IPS-18a (cell line): ENCODE measurements around the gene TTBK1.

ENCODE experiments used
- H3K27ac ChIP-seq: one replicate; pipeline ENCODE4 v1.5.1; 2013; ENCODE audit warnings: low read length
- H3K27me3 ChIP-seq: one replicate; pipeline ENCODE4 v1.6.1; 2013; ENCODE audit warnings: mild to moderate bottlenecking, low read length; ENCODE audit not compliant: control insufficient read depth, insufficient read depth
- H3K36me3 ChIP-seq: one replicate; pipeline ENCODE4 v1.6.1; 2013; ENCODE audit warnings: low read depth, low read length; ENCODE audit not compliant: control insufficient read depth
- H3K4me1 ChIP-seq: one replicate; pipeline ENCODE4 v1.6.1; 2013; ENCODE audit warnings: low read depth, low read length; ENCODE audit not compliant: control insufficient read depth
- H3K4me3 ChIP-seq: one replicate; pipeline ENCODE4 v1.5.1; 2013; ENCODE audit warnings: low read length
- H3K9ac ChIP-seq: one replicate; pipeline ENCODE4 v1.6.1; 2013; ENCODE audit warnings: mild to moderate bottlenecking, low read length, moderate library complexity
- H3K9me3 ChIP-seq: one replicate; pipeline ENCODE4 v1.6.1; 2013; ENCODE audit warnings: low read depth, low read length; ENCODE audit not compliant: control insufficient read depth

The TTBK1 gene

DNA sequence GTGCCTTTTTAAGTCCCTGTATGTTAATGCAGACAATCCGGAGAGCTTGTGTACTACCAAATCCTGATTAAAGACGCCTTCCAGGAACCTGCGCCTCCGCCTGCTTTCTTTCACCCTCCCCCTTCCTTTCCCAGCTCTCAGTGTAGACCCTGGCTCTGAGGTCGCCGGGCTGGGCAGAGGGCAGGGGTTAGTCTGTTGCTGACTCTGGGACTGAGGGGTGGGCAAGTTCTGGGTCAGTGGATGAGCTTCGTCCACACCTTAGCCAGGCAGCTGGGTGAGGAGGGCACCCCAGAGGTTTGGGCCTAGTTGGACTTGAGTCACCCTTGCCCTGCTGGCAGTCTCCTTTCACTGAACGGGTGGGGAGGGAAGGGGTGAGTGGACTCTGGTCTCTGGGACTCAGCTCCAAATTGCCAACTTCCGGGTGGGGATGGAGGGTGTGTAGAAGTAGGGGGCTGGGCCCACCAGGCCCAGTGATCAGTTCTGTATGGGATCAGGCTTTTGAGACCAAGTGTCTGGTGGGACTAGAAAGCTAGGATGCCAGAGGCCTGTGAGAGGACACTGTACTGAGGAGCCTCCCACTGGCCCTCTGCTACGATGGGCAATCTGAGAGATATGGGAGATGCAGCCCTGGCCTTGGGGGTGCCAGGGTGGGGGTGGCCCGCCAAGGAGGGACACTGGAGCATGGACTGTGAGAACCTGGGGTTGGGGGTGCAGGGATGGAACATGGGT lies 33.5 kb downstream of the TTBK1 start:
- H3K4me3 ChIP-seq: peak overlapping the region; percentile 56
- peaks cover 42% of the 10 kb centered on the region for H3K27me3 ChIP-seq
- H3K36me3 ChIP-seq: no peaks in the 10 kb centered on the region
- no peaks in the 10 kb centered on the region for H3K9me3 ChIP-seq
- no peak overlapping the region for H3K27ac ChIP-seq
- peaks cover 9% of the 10 kb centered on the region for H3K4me1 ChIP-seq
- no peak overlapping the region for H3K9ac ChIP-seq

DNA sequence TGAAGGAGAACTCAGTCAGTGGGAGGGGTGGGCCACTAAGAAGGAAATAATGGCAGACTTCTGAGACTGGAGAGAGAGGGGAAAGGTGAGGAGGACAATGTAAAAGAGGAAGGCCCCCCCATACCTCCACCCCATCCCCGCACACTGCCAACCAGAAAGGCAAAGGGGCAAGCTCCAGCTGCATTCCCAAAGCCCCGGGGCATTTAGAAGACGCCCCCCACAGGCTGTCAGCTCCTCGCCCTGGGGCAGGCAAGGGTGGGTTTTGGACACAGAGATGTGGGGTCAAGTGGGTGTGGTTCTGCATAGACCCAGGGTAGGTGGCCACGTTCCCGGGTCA lies 34.0 kb downstream of the TTBK1 start:
- H3K4me1 ChIP-seq: peaks cover 9% of the 10 kb centered on the region
- no peaks in the 10 kb centered on the region for H3K36me3 ChIP-seq
- H3K27me3 ChIP-seq: peaks cover 42% of the 10 kb centered on the region
- no peak overlapping the region for H3K27ac ChIP-seq
- H3K9me3 ChIP-seq: no peaks in the 10 kb centered on the region
- no peak overlapping the region for H3K4me3 ChIP-seq
- H3K9ac ChIP-seq: no peak overlapping the region

GRCh38 chr6:43277643-43278523 lies 34.6 kb downstream of the TTBK1 start:
- no peak overlapping the region for H3K9ac ChIP-seq
- no peaks in the 10 kb centered on the region for H3K36me3 ChIP-seq
- H3K27me3 ChIP-seq: peaks cover 42% of the 10 kb centered on the region
- no peak overlapping the region for H3K27ac ChIP-seq
- H3K4me3 ChIP-seq: no peak overlapping the region
- peaks cover 9% of the 10 kb centered on the region for H3K4me1 ChIP-seq
- H3K9me3 ChIP-seq: no peaks in the 10 kb centered on the region

GRCh38 chr6:43278524-43279078 lies 35.3 kb downstream of the TTBK1 start:
- no peak overlapping the region for H3K27ac ChIP-seq

GRCh38 chr6:43280234-43280633 lies 37.0 kb downstream of the TTBK1 start:
- H3K4me1 ChIP-seq: peaks cover 9% of the 10 kb centered on the region
- H3K9me3 ChIP-seq: no peaks in the 10 kb centered on the region
- H3K27ac ChIP-seq: no peak overlapping the region
- no peak overlapping the region for H3K9ac ChIP-seq
- no peaks in the 10 kb centered on the region for H3K36me3 ChIP-seq
- H3K4me3 ChIP-seq: no peak overlapping the region
- peaks cover 21% of the 10 kb centered on the region for H3K27me3 ChIP-seq

More at GRCh38 chr6:43278524-43279078, 35.3 kb downstream of the TTBK1 start:
- Histone ChIP-seq H3K27me3 (peaks cover 36% of the 10 kb centered on the region), H3K4me3 (no peak overlapping the region), H3K36me3 (no peaks in the 10 kb centered on the region), H3K9me3 (no peaks in the 10 kb centered on the region), H3K4me1 (peaks cover 9% of the 10 kb centered on the region), H3K9ac (no peak overlapping the region)

DNA sequence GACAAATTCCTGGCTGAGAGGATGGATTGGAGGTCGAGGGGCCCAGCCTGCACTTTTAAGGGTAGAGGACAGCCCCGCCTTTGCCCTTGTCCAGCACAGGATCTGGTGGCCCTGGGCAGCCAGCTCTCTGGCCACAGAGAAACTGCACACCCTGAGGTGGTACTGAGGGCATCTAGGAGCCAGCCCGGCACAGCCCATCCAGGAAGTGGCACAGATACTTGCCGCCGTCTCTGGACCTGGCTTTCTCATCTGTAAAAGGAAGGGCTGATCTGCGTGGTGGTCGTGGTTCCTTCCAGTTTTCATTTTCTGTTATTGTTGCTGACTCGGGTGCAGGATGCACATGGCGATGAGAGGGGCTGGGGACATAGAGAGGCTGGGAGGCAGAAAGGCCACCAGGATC lies 38.8 kb downstream of the TTBK1 start:
- Histone ChIP-seq H3K4me3 (no peak overlapping the region), H3K4me1 (peaks cover 9% of the 10 kb centered on the region), H3K27me3 (peaks cover 3% of the 10 kb centered on the region), H3K9me3 (no peaks in the 10 kb centered on the region), H3K36me3 (no peaks in the 10 kb centered on the region), H3K27ac (no peak overlapping the region), H3K9ac (no peak overlapping the region)

DNA sequence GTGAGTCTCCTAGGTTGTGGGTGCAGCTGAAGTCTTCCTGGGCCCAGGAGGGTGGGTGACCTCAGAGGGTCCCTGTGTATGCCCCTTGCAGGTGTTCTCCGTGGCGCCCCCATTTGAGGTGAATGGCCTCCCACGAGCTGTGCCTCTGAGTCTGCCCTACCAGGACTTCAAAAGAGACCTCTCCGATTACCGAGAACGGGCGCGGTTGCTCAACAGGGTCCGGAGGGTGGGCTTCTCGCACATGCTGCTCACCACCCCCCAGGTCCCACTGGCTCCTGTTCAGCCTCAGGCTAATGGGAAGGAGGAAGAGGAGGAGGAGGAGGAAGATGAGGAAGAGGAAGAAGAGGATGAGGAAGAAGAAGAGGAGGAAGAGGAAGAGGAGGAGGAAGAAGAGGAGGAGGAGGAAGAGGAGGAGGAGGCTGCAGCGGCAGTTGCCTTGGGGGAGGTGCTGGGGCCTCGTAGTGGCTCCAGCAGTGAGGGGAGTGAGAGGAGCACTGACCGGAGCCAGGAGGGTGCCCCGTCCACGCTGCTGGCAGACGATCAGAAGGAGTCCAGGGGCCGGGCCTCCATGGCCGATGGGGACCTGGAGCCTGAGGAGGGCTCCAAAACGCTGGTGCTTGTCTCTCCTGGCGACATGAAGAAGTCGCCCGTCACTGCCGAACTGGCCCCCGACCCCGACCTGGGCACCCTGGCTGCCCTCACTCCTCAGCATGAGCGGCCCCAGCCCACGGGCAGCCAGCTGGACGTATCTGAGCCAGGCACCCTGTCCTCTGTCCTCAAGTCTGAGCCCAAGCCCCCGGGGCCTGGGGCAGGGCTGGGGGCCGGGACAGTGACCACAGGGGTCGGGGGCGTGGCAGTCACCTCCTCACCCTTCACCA lies 39.6 kb downstream of the TTBK1 start:
- H3K36me3 ChIP-seq: no peaks in the 10 kb centered on the region
- H3K9ac ChIP-seq: no peak overlapping the region
- peaks cover 9% of the 10 kb centered on the region for H3K4me1 ChIP-seq
- H3K27me3 ChIP-seq: no peaks in the 10 kb centered on the region
- no peaks in the 10 kb centered on the region for H3K9me3 ChIP-seq
- no peak overlapping the region for H3K4me3 ChIP-seq
- H3K27ac ChIP-seq: no peak overlapping the region

GRCh38 chr6:43283514-43283901 lies 40.2 kb downstream of the TTBK1 start:
- no peak overlapping the region for H3K9ac ChIP-seq
- H3K4me1 ChIP-seq: peaks cover 6% of the 10 kb centered on the region
- no peaks in the 10 kb centered on the region for H3K9me3 ChIP-seq
- H3K27me3 ChIP-seq: no peaks in the 10 kb centered on the region
- H3K27ac ChIP-seq: no peak overlapping the region
- H3K36me3 ChIP-seq: no peaks in the 10 kb centered on the region
- no peak overlapping the region for H3K4me3 ChIP-seq

DNA sequence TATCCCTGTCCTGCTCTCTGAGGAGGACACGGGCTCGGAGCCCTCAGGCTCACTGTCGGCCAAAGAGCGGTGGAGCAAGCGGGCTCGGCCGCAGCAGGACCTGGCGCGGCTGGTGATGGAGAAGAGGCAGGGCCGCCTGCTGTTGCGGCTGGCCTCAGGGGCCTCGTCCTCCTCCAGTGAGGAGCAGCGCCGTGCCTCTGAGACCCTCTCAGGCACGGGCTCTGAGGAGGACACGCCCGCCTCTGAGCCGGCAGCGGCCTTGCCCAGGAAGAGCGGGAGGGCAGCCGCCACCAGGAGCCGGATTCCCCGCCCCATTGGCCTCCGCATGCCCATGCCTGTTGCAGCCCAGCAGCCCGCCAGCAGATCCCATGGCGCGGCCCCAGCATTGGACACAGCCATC lies 40.6 kb downstream of the TTBK1 start:
- Histone ChIP-seq H3K9ac (no peak overlapping the region), H3K27me3 (no peaks in the 10 kb centered on the region), H3K9me3 (no peaks in the 10 kb centered on the region), H3K4me3 (no peak overlapping the region), H3K36me3 (no peaks in the 10 kb centered on the region), H3K27ac (no peak overlapping the region), H3K4me1 (peaks cover 2% of the 10 kb centered on the region)

GRCh38 chr6:43284991-43285781 lies 41.9 kb downstream of the TTBK1 start:
- H3K27me3 ChIP-seq: no peaks in the 10 kb centered on the region
- H3K4me3 ChIP-seq: no peak overlapping the region
- H3K9me3 ChIP-seq: no peaks in the 10 kb centered on the region

More at GRCh38 chr6:43284991-43285781, 41.9 kb downstream of the TTBK1 start:
- no peak overlapping the region for H3K9ac ChIP-seq
- no peaks in the 10 kb centered on the region for H3K36me3 ChIP-seq
- H3K27ac ChIP-seq: no peak overlapping the region
- H3K4me1 ChIP-seq: no peaks in the 10 kb centered on the region
